ENCODE data around the gene GNG12. TPM values are rescaled to one million over a fixed set of nuclear protein-coding genes. Genes with fewer than 3 reads are reported as not detected.
"Not testable (repeated sequence)": the region's sequence is repeated elsewhere in the genome, so short reads cannot be mapped to it uniquely, and the experiment has no call there.

Gene GNG12
- total RNA-seq, 6 donors from 2014 or later: 14.3 to 54.6 (median 45.1) TPM

DNA sequence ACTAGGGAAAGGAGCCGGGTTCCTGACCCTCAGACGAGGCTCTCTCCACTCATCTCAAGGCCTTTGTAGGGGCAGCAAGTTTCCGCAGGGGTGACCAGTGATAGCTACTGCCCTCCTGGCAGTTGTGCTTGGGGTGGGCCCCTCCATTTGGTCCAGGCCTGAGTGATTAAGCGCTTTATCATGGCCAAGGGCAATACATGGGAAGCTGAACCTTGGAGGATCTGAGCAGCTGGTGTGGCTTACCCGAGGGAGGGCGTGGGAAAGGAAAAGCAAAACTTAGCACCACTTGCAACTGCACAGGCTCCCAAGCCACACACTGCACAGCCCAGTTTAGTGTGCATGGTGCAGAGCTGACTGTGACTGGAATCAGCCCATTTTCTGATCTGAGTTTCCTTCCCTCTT lies 100.5 kb downstream of the GNG12 start:
- H3K4me3 ChIP-seq: no peak overlapping the region
- WGBS, 2 donors: 75 to 77% methylated on average over 6 of the region's 6 CpGs
- H3K27ac ChIP-seq: no peak overlapping the region
- DNase-seq (no peak), ATAC-seq (ENCODE audit: low FRiP score in 2 of 2) (peak in 1 of 2 donors; percentile 35)
- TF ChIP-seq EP300 (IDR thresholded peaks at IDR 0.05) (no peak), CTCF (IDR thresholded peaks at IDR 0.05) (no peak), POLR2AphosphoS5 (IDR thresholded peaks at IDR 0.05) (no peak), POLR2A (IDR thresholded peaks at IDR 0.05) (no peak)
- H3K4me1 ChIP-seq: peaks cover 12 to 29% (median 21%) of the 10 kb centered on the region in 4 donors
- H3K27me3 ChIP-seq: no peaks in the 10 kb centered on the region
- no peaks in the 10 kb centered on the region for H3K36me3 ChIP-seq
- no peaks in the 10 kb centered on the region for H3K9me3 ChIP-seq

- H3K36me3 ChIP-seq: no peaks in the 10 kb centered on the region
- H3K27ac ChIP-seq: no peak overlapping the region
- WGBS, 2 donors: 74 to 81% methylated on average over 2 of the region's 2 CpGs
- no peak for DNase-seq
- TF ChIP-seq POLR2AphosphoS5 (IDR thresholded peaks at IDR 0.05) (no peak), EP300 (IDR thresholded peaks at IDR 0.05) (no peak), CTCF (IDR thresholded peaks at IDR 0.05) (no peak), POLR2A (IDR thresholded peaks at IDR 0.05) (no peak)
- ATAC-seq (ENCODE audit: low FRiP score in 2 of 2): no peak
- no peaks in the 10 kb centered on the region for H3K27me3 ChIP-seq
- H3K4me1 ChIP-seq: peaks cover 10 to 23% (median 16%) of the 10 kb centered on the region in 4 donors
- H3K9me3 ChIP-seq: no peaks in the 10 kb centered on the region
- no peak overlapping the region for H3K4me3 ChIP-seq
Measured at GRCh38 chr1:67731322-67731721, 101.9 kb downstream of the GNG12 start.

DNA sequence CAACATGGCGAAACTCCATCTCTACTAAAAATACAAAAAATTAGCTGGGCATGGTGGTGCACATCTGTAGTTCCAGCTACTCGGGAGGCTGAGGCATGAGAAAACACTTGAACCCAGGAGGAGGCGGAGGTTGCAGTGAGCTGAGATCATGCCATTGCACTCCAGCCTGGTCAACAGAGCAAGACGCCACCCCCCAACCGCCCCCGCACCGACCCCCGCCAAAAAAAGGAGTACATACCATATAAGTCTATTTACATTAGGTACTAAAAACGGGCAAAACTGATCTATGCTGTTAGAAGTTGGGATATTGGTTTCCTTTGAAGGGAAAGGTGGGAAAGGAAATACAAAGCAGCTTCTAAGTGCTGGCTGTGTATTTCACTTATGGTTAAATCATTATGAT lies 103.0 kb downstream of the GNG12 start:
- WGBS, 2 donors: 87 to 89% methylated on average over 9 of the region's 9 CpGs

GRCh38 chr1:67729872-67730271 lies 103.4 kb downstream of the GNG12 start:
- Histone ChIP-seq H3K27ac (no peak overlapping the region), H3K27me3 (no peaks in the 10 kb centered on the region), H3K4me3 (no peak overlapping the region), H3K4me1 (peaks cover 4 to 22% (median 10%) of the 10 kb centered on the region in 4 donors), H3K36me3 (no peaks in the 10 kb centered on the region), H3K9me3 (no peaks in the 10 kb centered on the region)
- TF ChIP-seq CTCF (IDR thresholded peaks at IDR 0.05) (no peak), POLR2A (IDR thresholded peaks at IDR 0.05) (no peak), POLR2AphosphoS5 (IDR thresholded peaks at IDR 0.05) (no peak), EP300 (IDR thresholded peaks at IDR 0.05) (no peak)
- no peak for DNase-seq
- WGBS, 2 donors: 86 to 88% methylated on average over 2 of the region's 2 CpGs
- ATAC-seq (ENCODE audit: low FRiP score in 2 of 2): no peak

More for the DNA sequence above, 103.0 kb downstream of the GNG12 start:
- peaks cover 4 to 18% (median 8%) of the 10 kb centered on the region in 4 donors for H3K4me1 ChIP-seq
- not testable (repeated sequence) for H3K27me3 ChIP-seq; H3K9me3 ChIP-seq; ATAC-seq (ENCODE audit: low FRiP score in 2 of 2); H3K36me3 ChIP-seq; H3K27ac ChIP-seq; H3K4me3 ChIP-seq
- DNase-seq: peak in 1 of 2 donors; percentile 40

DNA sequence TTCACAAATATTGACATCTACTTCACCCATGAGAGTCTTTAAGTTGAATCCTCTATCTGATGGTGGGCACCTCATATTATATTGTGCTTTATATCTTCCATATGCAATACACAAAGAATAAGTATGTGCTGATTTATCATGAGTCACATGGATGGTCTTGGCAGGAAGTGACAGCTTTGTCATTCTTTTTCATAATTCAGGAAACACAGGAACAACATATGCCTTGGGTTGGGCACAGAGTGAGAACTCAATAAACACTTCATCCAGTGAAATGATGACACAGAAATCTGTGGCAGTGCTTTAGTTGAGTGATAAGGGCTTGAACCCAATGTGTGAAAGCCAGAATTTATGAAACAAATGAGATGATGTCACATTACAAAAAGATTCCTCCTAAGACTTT lies 107.0 kb downstream of the GNG12 start:
- Histone ChIP-seq H3K36me3 (no peaks in the 10 kb centered on the region), H3K27me3 (no peaks in the 10 kb centered on the region), H3K27ac (peak overlapping the region in 2 of 4 donors; percentile 50 to 57), H3K9me3 (no peaks in the 10 kb centered on the region), H3K4me3 (no peak overlapping the region), H3K4me1 (peaks cover 12 to 26% (median 21%) of the 10 kb centered on the region in 4 donors)
- DNase-seq (no peak), ATAC-seq (ENCODE audit: low FRiP score in 2 of 2) (no peak)
- TF ChIP-seq POLR2AphosphoS5 (IDR thresholded peaks at IDR 0.05) (no peak), EP300 (IDR thresholded peaks at IDR 0.05) (peak in 2 of 4 donors; percentile 5 to 68), POLR2A (IDR thresholded peaks at IDR 0.05) (no peak)

DNA sequence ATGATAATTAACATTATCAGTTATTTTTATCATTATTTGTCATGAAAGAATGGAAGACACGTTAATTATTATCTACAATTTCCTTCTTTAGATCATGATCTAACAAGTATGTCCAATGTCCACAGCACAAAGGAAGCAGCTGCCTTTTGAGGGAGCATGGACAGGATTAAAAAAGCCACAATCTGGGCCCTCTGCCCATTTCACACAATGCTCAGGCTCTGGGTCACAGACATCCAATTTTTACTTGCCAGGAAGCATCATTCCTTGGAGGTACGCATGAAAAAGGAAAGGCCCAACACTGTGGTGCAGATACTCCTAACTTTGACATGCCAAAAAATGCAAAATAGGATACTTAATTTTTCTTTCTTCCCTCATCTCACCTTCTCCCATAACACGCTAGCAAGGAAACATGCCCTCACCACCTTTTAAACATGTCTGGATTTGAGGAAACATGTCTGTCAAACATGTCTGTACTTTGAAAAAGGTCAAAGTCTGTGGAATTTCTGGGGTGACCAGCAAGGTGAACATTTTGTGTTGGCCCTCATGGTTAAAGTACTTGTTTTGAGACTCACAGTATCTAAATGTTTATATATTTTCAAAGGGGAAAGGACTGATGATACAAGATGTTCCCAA lies 108.2 kb downstream of the GNG12 start:
- Histone ChIP-seq H3K27me3 (no peaks in the 10 kb centered on the region), H3K27ac (peak overlapping the region in 3 of 4 donors; percentile 32 to 57 (median 50)), H3K36me3 (no peaks in the 10 kb centered on the region), H3K4me1 (peaks cover 12 to 26% (median 21%) of the 10 kb centered on the region in 4 donors), H3K4me3 (no peak overlapping the region), H3K9me3 (no peaks in the 10 kb centered on the region)
- WGBS, 2 donors: 52 to 67% methylated on average over 3 of the region's 3 CpGs
- TF ChIP-seq CTCF (IDR thresholded peaks at IDR 0.05) (no peak), POLR2AphosphoS5 (IDR thresholded peaks at IDR 0.05) (peak in 1 of 2 donors; percentile 10), EP300 (IDR thresholded peaks at IDR 0.05) (peak in 1 of 4 donors; percentile 6)
- peak in 1 of 2 donors; percentile 47 for ATAC-seq (ENCODE audit: low FRiP score in 2 of 2)
- DNase-seq: no peak

All from upper lobe of left lung (tissue), 6 donors.